ENCODE data around the gene CSRNP3.

CSRNP3 gene

DNA sequence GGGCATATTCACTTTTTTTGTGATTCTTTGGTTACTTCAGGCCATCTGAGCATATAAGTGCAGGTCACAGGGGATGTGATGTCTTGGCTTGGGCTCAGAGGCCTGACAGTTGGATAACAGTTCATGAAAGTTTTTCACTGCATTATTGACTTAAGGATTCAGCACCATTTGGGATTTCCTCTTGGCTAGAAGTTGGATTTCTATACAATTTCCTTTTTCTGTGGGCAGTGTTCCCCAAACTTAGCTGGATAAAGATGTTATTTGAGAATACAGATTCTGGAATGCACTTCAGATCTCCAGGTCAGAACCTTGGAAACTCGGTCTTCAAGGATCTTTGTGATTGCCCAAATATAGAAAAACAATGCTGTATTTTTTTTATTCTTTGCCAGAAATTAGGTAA, 246.6 kb downstream of the CSRNP3 start:
- CTCF ChIA-PET = no interaction called here
- Histone ChIP-seq H3K27ac (ENCODE audit: extremely low read depth, low read depth, low read length) (no peak overlapping the region), H3K4me3 (ENCODE audit: low read depth, low read length) (no peak overlapping the region), H3K9me3 (ENCODE audit: control insufficient read depth, insufficient read depth, low read depth, low read length) (no peaks in the 10 kb centered on the region), H3K4me1 (ENCODE audit: control insufficient read depth, insufficient read depth, low read length) (no peaks in the 10 kb centered on the region), H3K36me3 (ENCODE audit: control insufficient read depth in 2 of 2, insufficient read depth in 1 of 2, low read length in 2 of 2) (no peaks in the 10 kb centered on the region)
- POLR2A ChIA-PET = no interaction called here
- TF ChIP-seq RBAK (tag by site-specific recombination; IDR thresholded peaks at IDR 0.05) (no peak), ZNF404 (tag by site-specific recombination; IDR thresholded peaks at IDR 0.05) (no peak), ATF2 (tag by site-specific recombination; IDR thresholded peaks at IDR 0.05; ENCODE audit: low read depth) (no peak), ZBTB44 (tag by site-specific recombination; IDR thresholded peaks at IDR 0.05) (no peak), KLF8 (tag by site-specific recombination; IDR thresholded peaks at IDR 0.05) (no peak), ZNF707 (tag by site-specific recombination; IDR thresholded peaks at IDR 0.05) (no peak), ZNF610 (tag by site-specific recombination; IDR thresholded peaks at IDR 0.05; ENCODE audit: borderline replicate concordance) (no peak), KLF16 (tag by site-specific recombination; IDR thresholded peaks at IDR 0.05) (no peak), PRDM4 (tag by site-specific recombination; IDR thresholded peaks at IDR 0.05) (no peak), ZNF155 (tag by site-specific recombination; IDR thresholded peaks at IDR 0.05) (no peak), ZNF184 (tag by site-specific recombination; IDR thresholded peaks at IDR 0.05) (no peak), ZBTB1 (tag by site-specific recombination; IDR thresholded peaks at IDR 0.05) (no peak), ZFP3 (tag by site-specific recombination; IDR thresholded peaks at IDR 0.05; ENCODE audit: low read depth) (no peak), HIC1 (tag by site-specific recombination; IDR thresholded peaks at IDR 0.05) (no peak), ZNF391 (tag by site-specific recombination; IDR thresholded peaks at IDR 0.05; ENCODE audit: borderline replicate concordance, low read depth) (no peak)
- TF ChIP-seq, protein P1, sequence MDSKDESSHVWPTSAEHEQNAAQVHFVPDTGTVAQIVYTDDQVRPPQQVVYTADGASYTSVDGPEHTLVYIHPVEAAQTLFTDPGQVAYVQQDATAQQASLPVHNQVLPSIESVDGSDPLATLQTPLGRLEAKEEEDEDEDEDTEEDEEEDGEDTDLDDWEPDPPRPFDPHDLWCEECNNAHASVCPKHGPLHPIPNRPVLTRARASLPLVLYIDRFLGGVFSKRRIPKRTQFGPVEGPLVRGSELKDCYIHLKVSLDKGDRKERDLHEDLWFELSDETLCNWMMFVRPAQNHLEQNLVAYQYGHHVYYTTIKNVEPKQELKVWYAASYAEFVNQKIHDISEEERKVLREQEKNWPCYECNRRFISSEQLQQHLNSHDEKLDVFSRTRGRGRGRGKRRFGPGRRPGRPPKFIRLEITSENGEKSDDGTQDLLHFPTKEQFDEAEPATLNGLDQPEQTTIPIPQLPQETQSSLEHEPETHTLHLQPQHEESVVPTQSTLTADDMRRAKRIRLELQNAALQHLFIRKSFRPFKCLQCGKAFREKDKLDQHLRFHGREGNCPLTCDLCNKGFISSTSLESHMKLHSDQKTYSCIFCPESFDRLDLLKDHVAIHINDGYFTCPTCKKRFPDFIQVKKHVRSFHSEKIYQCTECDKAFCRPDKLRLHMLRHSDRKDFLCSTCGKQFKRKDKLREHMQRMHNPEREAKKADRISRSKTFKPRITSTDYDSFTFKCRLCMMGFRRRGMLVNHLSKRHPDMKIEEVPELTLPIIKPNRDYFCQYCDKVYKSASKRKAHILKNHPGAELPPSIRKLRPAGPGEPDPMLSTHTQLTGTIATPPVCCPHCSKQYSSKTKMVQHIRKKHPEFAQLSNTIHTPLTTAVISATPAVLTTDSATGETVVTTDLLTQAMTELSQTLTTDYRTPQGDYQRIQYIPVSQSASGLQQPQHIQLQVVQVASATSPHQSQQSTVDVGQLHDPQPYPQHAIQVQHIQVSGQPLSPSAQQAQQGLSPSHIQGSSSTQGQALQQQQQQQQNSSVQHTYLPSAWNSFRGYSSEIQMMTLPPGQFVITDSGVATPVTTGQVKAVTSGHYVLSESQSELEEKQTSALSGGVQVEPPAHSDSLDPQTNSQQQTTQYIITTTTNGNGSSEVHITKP (tag by site-specific recombination; IDR thresholded peaks at IDR 0.05) = no peak
- TF ChIP-seq, protein P2, sequence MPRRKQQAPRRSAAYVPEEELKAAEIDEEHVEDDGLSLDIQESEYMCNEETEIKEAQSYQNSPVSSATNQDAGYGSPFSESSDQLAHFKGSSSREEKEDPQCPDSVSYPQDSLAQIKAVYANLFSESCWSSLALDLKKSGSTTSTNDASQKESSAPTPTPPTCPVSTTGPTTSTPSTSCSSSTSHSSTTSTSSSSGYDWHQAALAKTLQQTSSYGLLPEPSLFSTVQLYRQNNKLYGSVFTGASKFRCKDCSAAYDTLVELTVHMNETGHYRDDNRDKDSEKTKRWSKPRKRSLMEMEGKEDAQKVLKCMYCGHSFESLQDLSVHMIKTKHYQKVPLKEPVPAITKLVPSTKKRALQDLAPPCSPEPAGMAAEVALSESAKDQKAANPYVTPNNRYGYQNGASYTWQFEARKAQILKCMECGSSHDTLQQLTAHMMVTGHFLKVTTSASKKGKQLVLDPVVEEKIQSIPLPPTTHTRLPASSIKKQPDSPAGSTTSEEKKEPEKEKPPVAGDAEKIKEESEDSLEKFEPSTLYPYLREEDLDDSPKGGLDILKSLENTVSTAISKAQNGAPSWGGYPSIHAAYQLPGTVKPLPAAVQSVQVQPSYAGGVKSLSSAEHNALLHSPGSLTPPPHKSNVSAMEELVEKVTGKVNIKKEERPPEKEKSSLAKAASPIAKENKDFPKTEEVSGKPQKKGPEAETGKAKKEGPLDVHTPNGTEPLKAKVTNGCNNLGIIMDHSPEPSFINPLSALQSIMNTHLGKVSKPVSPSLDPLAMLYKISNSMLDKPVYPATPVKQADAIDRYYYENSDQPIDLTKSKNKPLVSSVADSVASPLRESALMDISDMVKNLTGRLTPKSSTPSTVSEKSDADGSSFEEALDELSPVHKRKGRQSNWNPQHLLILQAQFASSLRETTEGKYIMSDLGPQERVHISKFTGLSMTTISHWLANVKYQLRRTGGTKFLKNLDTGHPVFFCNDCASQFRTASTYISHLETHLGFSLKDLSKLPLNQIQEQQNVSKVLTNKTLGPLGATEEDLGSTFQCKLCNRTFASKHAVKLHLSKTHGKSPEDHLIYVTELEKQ (tag by site-specific recombination; IDR thresholded peaks at IDR 0.05; ENCODE audit: borderline replicate concordance) = no peak
